ENCODE results near the gene PRDM15. TPM values are rescaled to one million over a fixed set of nuclear protein-coding genes. Genes with fewer than 3 reads are reported as not detected.

Gene PRDM15
- polyA plus RNA-seq, 1 experiment: 5.1 TPM

GRCh38 chr21:41926117-41926806 lies 47.1 kb upstream of the PRDM15 start:
- no peak for TF ChIP-seq CTCF (IDR thresholded peaks at IDR 0.05; ENCODE audit: low read depth, low read length)
- peak; percentile 18 for DNase-seq (ENCODE audit: low read depth, low spot score)

GRCh38 chr21:41925767-41926116 lies 46.6 kb upstream of the PRDM15 start:
- no peak for DNase-seq (ENCODE audit: low read depth, low spot score)
- Histone ChIP-seq H3K27me3 (ENCODE audit: control insufficient read depth, insufficient read depth, low read length) (no peaks in the 10 kb centered on the region), H3K9me3 (ENCODE audit: control insufficient read depth, insufficient read depth, low read length) (no peaks in the 10 kb centered on the region), H3K27ac (ENCODE audit: low read depth, low read length) (no peak overlapping the region), H3K4me3 (ENCODE audit: low read depth, low read length) (no peak overlapping the region)
- TF ChIP-seq CTCF (IDR thresholded peaks at IDR 0.05; ENCODE audit: low read depth, low read length): no peak
- ChIA-PET CTCF (interaction anchor here (1.6 to 2.1 kb wide), 2 partner anchors 182 to 191 kb away, joined by 5 to 9 read pairs; no protein-coding TSS in a partner anchor), POLR2A (interaction anchor here (1.4 kb wide), 1 partner anchor 27 kb away, joined by 4 read pairs; no protein-coding TSS in a partner anchor)

More at GRCh38 chr21:41926117-41926806, 47.1 kb upstream of the PRDM15 start:
- Histone ChIP-seq H3K4me3 (ENCODE audit: low read depth, low read length) (peak overlapping the region; percentile 51), H3K27me3 (ENCODE audit: control insufficient read depth, insufficient read depth, low read length) (no peaks in the 10 kb centered on the region), H3K9me3 (ENCODE audit: control insufficient read depth, insufficient read depth, low read length) (no peaks in the 10 kb centered on the region), H3K27ac (ENCODE audit: low read depth, low read length) (peak overlapping the region; percentile 79)
- POLR2A ChIA-PET: interaction anchor here (0.7 to 1.4 kb wide), 2 partner anchors 26 to 927 kb away, joined by 3 to 4 read pairs; no protein-coding TSS in a partner anchor
- CTCF ChIA-PET: interaction anchor here (1.6 to 2.1 kb wide), 2 partner anchors 182 to 191 kb away, joined by 5 to 9 read pairs; no protein-coding TSS in a partner anchor

- TF ChIP-seq CTCF (IDR thresholded peaks at IDR 0.05; ENCODE audit: low read depth, low read length): no peak
- no peaks in the 10 kb centered on the region for H3K27me3 ChIP-seq (ENCODE audit: control insufficient read depth, insufficient read depth, low read length)
- no peak overlapping the region for H3K27ac ChIP-seq (ENCODE audit: low read depth, low read length)
- H3K9me3 ChIP-seq (ENCODE audit: control insufficient read depth, insufficient read depth, low read length): no peaks in the 10 kb centered on the region
- no peak for DNase-seq (ENCODE audit: low read depth, low spot score)
- H3K4me3 ChIP-seq (ENCODE audit: low read depth, low read length): no peak overlapping the region
- ChIA-PET CTCF (interaction anchor here (1.1 to 1.9 kb wide), 2 partner anchors 9 to 193 kb away, joined by 3 to 9 read pairs; no protein-coding TSS in a partner anchor), POLR2A (no interaction called here)
These were observed 45.2 kb upstream of the PRDM15 start for GRCh38 chr21:41924368-41924754.

- Histone ChIP-seq H3K4me3 (ENCODE audit: low read depth, low read length) (no peak overlapping the region), H3K27me3 (ENCODE audit: control insufficient read depth, insufficient read depth, low read length) (no peaks in the 10 kb centered on the region), H3K9me3 (ENCODE audit: control insufficient read depth, insufficient read depth, low read length) (no peaks in the 10 kb centered on the region), H3K27ac (ENCODE audit: low read depth, low read length) (peak overlapping the region; percentile 68)
- no peak for DNase-seq (ENCODE audit: low read depth, low spot score)
- CTCF ChIA-PET: interaction anchor here (0.7 to 1.9 kb wide), 3 partner anchors 107 to 311 kb away, joined by 4 to 9 read pairs (median 4); no protein-coding TSS in a partner anchor
- POLR2A ChIA-PET: no interaction called here
- TF ChIP-seq CTCF (IDR thresholded peaks at IDR 0.05; ENCODE audit: low read depth, low read length): no peak
These were observed 44.7 kb upstream of the PRDM15 start for GRCh38 chr21:41923631-41924367.
